ENCODE data around the gene NR2F1-AS1.

NR2F1-AS1 gene

GRCh38 chr5:93580927-93581445, at the start of gene NR2F1-AS1:
NR2F1-AS1 (minus strand) TSS chr5:93581219.
- Histone ChIP-seq H3K9me3 (ENCODE audit: control insufficient read depth, insufficient read depth, low read length) (no peaks in the 10 kb centered on the region), H3K4me3 (ENCODE audit: low read depth, low read length) (peak within 1 kb of the TSS; percentile 52), H3K4me1 (ENCODE audit: control insufficient read depth, insufficient read depth, low read length) (peaks cover 11% of the 10 kb centered on the region), H3K36me3 (ENCODE audit: control insufficient read depth, insufficient read depth, low read length) (no peaks in the 10 kb centered on the region), H3K27me3 (ENCODE audit: control insufficient read depth, insufficient read depth, low read length) (peaks cover 81% of the 10 kb centered on the region), H3K9ac (ENCODE audit: low read depth, low read length) (no peak within 1 kb of the TSS)

- Histone ChIP-seq H3K27me3 (ENCODE audit: control insufficient read depth, insufficient read depth, low read length) (peaks cover 29% of the 10 kb centered on the region), H3K9ac (ENCODE audit: low read depth, low read length) (no peak overlapping the region), H3K4me1 (ENCODE audit: control insufficient read depth, insufficient read depth, low read length) (no peaks in the 10 kb centered on the region), H3K9me3 (ENCODE audit: control insufficient read depth, insufficient read depth, low read length) (no peaks in the 10 kb centered on the region), H3K4me3 (ENCODE audit: low read depth, low read length) (no peak overlapping the region), H3K36me3 (ENCODE audit: control insufficient read depth, insufficient read depth, low read length) (no peaks in the 10 kb centered on the region)
These were observed 45.8 kb upstream of the NR2F1-AS1 start for GRCh38 chr5:93626801-93627200.

DNA sequence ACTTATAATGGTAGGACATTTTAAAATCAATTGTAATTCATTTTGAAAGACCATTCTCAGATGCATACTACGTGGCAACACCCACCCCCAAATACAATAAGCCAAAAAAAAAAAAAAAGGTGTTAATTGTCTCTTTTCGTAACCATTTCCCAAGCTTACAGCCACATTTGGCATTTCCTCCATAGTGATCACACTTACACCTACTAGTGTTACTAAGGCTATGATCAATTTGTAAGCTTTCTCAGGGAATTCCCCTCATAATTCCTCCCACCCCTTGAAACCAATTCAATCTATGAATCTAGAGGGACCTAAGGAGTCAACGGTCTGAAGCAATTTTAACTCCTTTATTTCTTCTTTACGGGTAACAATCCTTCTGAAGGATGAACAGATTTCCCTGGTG, 42.1 kb upstream of the NR2F1-AS1 start:
- Histone ChIP-seq H3K9me3 (ENCODE audit: control insufficient read depth, insufficient read depth, low read length) (no peaks in the 10 kb centered on the region), H3K27me3 (ENCODE audit: control insufficient read depth, insufficient read depth, low read length) (peaks cover 55% of the 10 kb centered on the region), H3K9ac (ENCODE audit: low read depth, low read length) (no peak overlapping the region), H3K4me3 (ENCODE audit: low read depth, low read length) (no peak overlapping the region), H3K36me3 (ENCODE audit: control insufficient read depth, insufficient read depth, low read length) (no peaks in the 10 kb centered on the region), H3K4me1 (ENCODE audit: control insufficient read depth, insufficient read depth, low read length) (peaks cover 2% of the 10 kb centered on the region)

DNA sequence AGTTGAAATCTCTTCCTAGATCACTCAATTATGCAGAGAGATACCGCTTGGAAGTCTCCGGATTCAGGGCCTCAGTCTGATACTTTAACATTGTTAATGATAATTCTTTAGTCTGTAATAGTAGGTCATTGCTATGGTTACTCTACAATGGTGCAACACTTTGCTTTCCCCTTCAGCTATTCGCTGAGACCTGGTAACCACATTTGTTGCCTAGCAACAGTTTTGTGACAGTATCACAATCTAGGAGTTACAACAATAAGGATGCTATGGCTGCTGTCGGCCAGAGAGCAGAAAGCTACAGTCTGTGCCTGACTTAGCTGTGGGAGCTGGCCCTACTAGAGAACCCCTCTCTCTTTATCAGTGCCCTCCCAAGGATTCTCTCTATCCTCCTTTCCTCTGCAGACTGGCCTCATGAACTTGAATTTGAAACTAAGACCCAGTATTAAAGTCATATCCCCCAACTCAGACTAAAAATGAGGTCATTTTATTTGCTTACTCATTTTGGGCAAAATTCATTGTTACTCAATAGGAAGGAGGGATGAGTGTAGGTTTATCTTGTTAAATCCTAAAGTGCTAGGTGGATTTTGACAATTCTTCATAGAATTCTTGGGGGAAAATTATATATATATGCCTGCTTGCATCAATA, 41.3 kb upstream of the NR2F1-AS1 start:
- H3K9ac ChIP-seq (ENCODE audit: low read depth, low read length), result no peak overlapping the region
- H3K9me3 ChIP-seq (ENCODE audit: control insufficient read depth, insufficient read depth, low read length), result no peaks in the 10 kb centered on the region
- H3K36me3 ChIP-seq (ENCODE audit: control insufficient read depth, insufficient read depth, low read length), result no peaks in the 10 kb centered on the region
- no peak overlapping the region for H3K4me3 ChIP-seq (ENCODE audit: low read depth, low read length)
- peaks cover 6% of the 10 kb centered on the region for H3K4me1 ChIP-seq (ENCODE audit: control insufficient read depth, insufficient read depth, low read length)
- H3K27me3 ChIP-seq (ENCODE audit: control insufficient read depth, insufficient read depth, low read length), result peaks cover 63% of the 10 kb centered on the region

- Histone ChIP-seq H3K4me3 (ENCODE audit: low read depth, low read length) (peak overlapping the region; percentile 71), H3K4me1 (ENCODE audit: control insufficient read depth, insufficient read depth, low read length) (peaks cover 6% of the 10 kb centered on the region), H3K9me3 (ENCODE audit: control insufficient read depth, insufficient read depth, low read length) (no peaks in the 10 kb centered on the region), H3K36me3 (ENCODE audit: control insufficient read depth, insufficient read depth, low read length) (no peaks in the 10 kb centered on the region), H3K9ac (ENCODE audit: low read depth, low read length) (no peak overlapping the region), H3K27me3 (ENCODE audit: control insufficient read depth, insufficient read depth, low read length) (peaks cover 73% of the 10 kb centered on the region)
These were observed 40.3 kb upstream of the NR2F1-AS1 start for GRCh38 chr5:93621327-93621798.

- no peaks in the 10 kb centered on the region for H3K36me3 ChIP-seq (ENCODE audit: control insufficient read depth, insufficient read depth, low read length)
- peaks cover 79% of the 10 kb centered on the region for H3K27me3 ChIP-seq (ENCODE audit: control insufficient read depth, insufficient read depth, low read length)
- no peak overlapping the region for H3K9ac ChIP-seq (ENCODE audit: low read depth, low read length)
- H3K4me3 ChIP-seq (ENCODE audit: low read depth, low read length), result peak overlapping the region; percentile 71
- H3K9me3 ChIP-seq (ENCODE audit: control insufficient read depth, insufficient read depth, low read length), result no peaks in the 10 kb centered on the region
- peaks cover 6% of the 10 kb centered on the region for H3K4me1 ChIP-seq (ENCODE audit: control insufficient read depth, insufficient read depth, low read length)
These were observed 39.7 kb upstream of the NR2F1-AS1 start for GRCh38 chr5:93620487-93621326.

DNA sequence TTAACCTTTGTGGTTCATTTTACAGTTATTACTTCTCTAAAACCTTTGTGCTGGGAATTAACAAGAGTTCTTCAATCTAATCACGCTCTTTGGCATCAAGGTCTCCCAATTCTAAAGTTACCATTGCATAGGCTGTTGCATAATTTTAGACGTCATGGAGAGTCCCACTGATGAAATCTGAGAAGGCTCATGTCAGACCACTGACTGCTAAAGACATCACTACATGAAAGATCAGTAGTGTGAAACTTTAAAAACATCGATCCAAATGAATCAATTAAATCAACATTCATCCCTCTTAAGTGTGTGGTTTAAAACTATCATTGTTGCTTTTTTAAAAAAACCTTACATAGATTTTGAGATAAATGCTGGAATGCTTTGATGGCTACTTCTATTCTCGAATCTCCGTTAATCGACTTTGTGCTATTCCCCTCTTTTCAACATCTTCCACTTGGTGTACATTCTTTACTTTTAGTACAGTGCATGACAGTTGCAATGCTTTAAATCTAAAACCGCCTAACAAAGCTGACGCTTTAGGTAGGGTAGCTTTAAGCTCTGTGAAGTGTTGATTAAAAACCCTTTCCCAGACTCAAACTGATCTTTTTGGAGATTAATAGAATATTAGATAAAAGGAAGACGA, 35.6 kb upstream of the NR2F1-AS1 start:
- Histone ChIP-seq H3K4me1 (ENCODE audit: control insufficient read depth, insufficient read depth, low read length) (peaks cover 10% of the 10 kb centered on the region), H3K36me3 (ENCODE audit: control insufficient read depth, insufficient read depth, low read length) (no peaks in the 10 kb centered on the region), H3K9ac (ENCODE audit: low read depth, low read length) (no peak overlapping the region), H3K27me3 (ENCODE audit: control insufficient read depth, insufficient read depth, low read length) (peaks cover 88% of the 10 kb centered on the region), H3K4me3 (ENCODE audit: low read depth, low read length) (no peak overlapping the region), H3K9me3 (ENCODE audit: control insufficient read depth, insufficient read depth, low read length) (no peaks in the 10 kb centered on the region)

DNA sequence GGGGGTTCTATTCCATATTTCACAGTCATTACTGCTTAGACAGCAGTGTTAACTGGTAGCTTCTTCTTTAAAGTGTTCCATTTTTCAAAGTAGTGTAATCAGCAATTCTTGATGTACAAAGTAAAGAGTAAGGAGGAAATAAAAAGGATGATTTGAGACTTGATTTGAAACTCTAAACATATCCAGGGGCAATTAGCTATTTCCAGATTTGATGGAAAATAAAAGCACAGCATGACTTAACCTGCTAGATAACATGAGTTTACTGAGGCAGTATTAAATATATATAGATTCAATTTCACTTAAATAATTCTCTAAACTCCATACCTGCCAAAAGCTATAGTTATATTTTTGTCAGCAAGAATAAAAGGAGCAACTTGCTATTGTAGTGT, 31.8 kb upstream of the NR2F1-AS1 start:
- peaks cover 99% of the 10 kb centered on the region for H3K27me3 ChIP-seq (ENCODE audit: control insufficient read depth, insufficient read depth, low read length)
- H3K36me3 ChIP-seq (ENCODE audit: control insufficient read depth, insufficient read depth, low read length), result no peaks in the 10 kb centered on the region
- no peak overlapping the region for H3K4me3 ChIP-seq (ENCODE audit: low read depth, low read length)
- H3K9me3 ChIP-seq (ENCODE audit: control insufficient read depth, insufficient read depth, low read length), result no peaks in the 10 kb centered on the region
- H3K9ac ChIP-seq (ENCODE audit: low read depth, low read length), result no peak overlapping the region
- peaks cover 18% of the 10 kb centered on the region for H3K4me1 ChIP-seq (ENCODE audit: control insufficient read depth, insufficient read depth, low read length)

DNA sequence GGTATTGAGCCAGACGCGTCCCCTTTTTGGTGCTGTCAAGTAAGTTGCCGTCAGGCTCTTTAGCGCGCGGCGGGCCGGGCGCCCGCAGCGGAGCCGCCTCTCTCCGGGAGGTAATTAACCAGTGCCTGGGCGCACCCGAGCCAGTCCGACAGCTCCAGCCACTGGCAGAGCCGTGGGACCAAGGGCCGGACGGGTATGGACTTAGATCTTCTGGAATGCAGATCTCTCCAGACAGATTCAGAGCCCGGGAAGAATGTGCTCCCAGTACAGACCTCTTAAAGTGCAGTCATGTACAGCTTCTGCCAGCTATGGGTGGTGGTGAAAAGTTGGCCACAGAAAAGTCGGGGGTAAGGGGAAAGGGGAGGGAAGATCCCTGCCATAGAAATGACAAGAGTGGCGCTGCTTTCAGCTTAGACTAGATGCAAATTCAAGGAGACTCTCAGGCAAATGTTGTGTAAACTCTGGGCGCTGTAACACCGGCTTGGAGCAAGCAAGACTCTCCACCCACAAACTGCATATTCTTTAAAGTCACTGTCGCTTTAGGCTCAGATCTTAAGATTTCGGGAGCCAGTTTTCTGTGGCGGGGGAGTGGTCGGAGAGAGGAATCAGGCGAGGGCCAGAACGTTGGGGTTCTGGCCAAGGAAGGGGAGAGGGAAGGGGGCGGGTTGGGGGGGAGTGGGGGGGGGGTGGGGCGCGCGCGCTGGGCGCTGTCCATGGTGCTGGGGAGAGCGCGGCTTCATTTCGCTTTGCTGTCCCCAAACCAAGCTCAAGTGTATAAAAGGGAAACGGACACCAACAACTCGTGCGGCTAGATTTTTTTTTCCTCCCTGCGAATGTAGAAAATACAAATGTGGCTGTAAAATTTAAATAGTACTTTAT, 31.2 kb upstream of the NR2F1-AS1 start:
- Histone ChIP-seq H3K9ac (ENCODE audit: low read depth, low read length) (no peak overlapping the region), H3K36me3 (ENCODE audit: control insufficient read depth, insufficient read depth, low read length) (no peaks in the 10 kb centered on the region), H3K4me1 (ENCODE audit: control insufficient read depth, insufficient read depth, low read length) (peaks cover 15% of the 10 kb centered on the region), H3K9me3 (ENCODE audit: control insufficient read depth, insufficient read depth, low read length) (no peaks in the 10 kb centered on the region), H3K27me3 (ENCODE audit: control insufficient read depth, insufficient read depth, low read length) (peaks cover 99% of the 10 kb centered on the region), H3K4me3 (ENCODE audit: low read depth, low read length) (peak overlapping the region; percentile 41)

- Histone ChIP-seq H3K9me3 (ENCODE audit: control insufficient read depth, insufficient read depth, low read length) (no peaks in the 10 kb centered on the region), H3K36me3 (ENCODE audit: control insufficient read depth, insufficient read depth, low read length) (no peaks in the 10 kb centered on the region), H3K4me1 (ENCODE audit: control insufficient read depth, insufficient read depth, low read length) (peaks cover 15% of the 10 kb centered on the region), H3K27me3 (ENCODE audit: control insufficient read depth, insufficient read depth, low read length) (peaks cover 99% of the 10 kb centered on the region), H3K4me3 (ENCODE audit: low read depth, low read length) (peak overlapping the region; percentile 41), H3K9ac (ENCODE audit: low read depth, low read length) (no peak overlapping the region)
These were observed 30.4 kb upstream of the NR2F1-AS1 start for GRCh38 chr5:93611273-93611975.
